Pons (tissue), 1 donor: Measurements from ENCODE around the gene MRPS34.

ENCODE experiments used
- DNase-seq: peaks from one replicate; pipeline ENCODE4 v3.0.0-alpha.2; 2016; ENCODE audit warnings: low spot score

The MRPS34 gene

DNA sequence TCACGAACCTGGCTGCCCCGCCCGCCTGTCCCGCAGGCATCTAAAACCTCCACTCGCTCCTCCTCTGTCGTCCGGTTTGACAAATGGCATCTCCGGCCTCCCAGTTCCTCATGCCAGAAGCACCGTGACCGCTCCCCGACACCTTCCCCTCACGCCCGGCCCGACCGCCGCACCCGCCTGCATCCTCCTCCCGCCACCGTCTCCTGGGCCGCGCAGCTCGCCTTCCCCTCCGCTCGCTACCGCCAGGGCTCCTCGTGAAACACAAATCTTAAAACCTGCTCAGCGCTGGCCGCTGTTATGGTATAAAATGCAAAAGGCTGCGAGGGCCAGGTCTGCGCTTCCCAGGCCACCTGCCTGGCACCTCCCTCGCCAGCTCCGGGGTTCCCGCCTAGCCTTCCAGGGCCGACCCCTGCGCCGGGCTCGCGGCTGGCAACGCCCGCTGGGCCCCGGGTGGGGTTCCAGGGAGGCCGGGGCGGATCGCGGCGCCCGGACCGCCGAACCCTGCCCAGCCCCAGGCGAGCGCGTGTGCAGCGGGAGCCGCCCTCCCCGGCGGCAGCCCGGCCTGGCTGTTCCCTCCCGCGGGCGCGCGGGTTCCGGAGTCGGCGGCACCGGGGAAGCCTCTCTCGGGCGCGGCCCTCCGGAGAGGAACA is 8.9 kb upstream of the MRPS34 start:
- DNase-seq = no peak

DNA sequence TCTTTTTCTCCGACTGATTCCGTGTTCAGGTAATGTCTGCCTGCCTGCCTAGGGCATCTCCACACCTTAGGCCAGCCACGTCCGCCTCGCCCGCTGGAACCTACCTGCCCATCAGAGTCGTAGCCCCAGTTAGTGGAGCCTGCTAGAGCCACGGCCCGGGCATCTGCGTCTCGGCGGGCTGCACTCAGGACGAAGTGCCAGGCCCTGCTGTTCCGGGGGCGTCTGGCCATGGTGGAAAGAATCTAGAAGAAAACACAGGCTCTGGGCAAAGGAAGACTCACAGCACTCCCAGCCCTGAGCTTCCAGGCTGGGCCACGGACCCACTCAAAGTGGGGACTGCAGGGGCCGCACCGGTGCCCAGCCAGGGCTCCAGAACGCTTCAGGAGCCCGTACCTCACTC is 8.3 kb upstream of the MRPS34 start:
- DNase-seq = no peak

DNA sequence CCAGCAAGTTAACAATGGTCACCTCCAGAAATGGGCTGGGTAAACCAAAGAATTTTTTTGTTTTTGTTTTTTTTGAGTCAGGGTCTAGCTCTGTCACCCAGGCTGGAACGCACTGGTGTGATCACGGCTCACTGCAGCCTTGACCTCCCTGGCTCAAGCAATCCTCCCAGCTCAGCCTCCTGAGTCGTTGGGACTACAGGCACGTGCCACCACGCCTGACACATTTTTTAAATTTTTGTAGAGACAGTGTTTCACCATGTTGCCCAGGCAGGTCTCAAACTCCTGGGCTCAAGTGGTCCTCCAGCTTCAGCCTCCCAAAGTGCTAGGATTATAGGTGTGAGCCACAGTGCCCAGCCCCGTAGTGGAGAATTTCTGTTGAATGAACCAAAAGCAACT is 7.7 kb upstream of the MRPS34 start:
- DNase-seq = no peak

DNA sequence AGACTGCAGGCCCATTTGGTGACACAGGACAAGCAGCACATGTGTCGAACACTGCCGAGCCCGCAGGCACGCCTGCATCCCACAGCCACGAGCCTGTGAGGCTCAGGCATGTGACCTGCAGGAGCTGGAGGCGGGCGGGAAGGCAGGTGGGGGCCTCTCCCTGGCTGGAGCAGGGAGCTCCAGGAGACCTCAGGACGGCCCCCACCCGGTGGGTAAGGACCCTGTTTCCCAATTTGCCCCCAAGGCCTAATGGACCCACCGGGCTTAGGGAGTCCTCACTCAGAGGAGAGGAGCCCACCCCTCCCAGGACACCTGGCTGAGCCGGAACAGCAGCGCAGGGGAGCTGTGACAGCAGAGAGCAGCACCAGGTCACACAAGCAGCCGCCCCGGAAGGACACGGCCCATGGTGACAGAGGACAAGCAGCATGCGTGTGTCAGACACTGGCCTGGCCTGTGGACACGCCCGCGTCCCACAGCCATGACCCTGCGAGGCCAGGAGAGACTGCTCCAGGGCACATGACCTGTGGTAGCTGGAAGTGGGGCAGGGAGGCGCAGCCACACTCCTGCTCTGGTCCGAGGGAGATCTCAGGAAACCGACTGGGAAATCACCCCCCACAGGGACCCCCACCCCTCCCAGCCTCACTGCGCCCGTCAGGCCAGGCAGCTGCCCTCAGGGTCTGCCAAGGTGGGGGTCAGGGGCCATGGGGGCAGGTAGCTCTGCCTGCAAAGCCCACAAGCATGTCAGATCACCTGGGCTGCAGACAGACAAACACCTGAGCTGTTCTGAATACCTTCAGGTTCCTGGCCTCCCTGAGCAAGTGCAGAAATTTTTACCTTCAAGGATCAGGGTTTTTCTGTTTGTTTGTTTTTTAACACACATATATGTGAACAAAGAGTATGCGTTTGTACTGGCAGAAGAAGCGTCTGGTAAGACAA is 7.1 kb upstream of the MRPS34 start:
- DNase-seq = no peak

DNA sequence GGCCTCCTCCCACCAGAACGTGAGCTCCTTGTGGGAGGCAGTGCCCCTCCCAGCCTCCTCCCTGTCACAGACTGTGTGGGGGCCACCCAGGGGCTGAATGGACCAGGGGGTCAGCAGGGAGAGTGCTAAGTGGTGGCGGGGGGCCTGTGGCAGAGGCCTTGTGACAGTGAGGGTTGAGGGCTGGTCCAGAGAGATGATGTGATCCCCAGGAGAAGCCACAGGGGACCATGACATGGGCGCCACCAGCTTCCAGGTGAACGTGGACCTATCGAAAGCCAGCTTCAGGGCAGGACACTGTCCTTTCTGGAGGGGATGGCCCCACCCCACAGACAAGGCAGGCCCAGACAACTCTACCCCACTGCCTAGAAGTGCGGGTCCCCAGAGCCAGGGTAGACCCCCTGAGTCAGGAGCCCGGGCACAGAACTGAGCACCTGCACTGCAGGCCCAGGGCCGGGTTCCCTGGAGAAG is 6.3 kb upstream of the MRPS34 start:
- DNase-seq = no peak

DNA sequence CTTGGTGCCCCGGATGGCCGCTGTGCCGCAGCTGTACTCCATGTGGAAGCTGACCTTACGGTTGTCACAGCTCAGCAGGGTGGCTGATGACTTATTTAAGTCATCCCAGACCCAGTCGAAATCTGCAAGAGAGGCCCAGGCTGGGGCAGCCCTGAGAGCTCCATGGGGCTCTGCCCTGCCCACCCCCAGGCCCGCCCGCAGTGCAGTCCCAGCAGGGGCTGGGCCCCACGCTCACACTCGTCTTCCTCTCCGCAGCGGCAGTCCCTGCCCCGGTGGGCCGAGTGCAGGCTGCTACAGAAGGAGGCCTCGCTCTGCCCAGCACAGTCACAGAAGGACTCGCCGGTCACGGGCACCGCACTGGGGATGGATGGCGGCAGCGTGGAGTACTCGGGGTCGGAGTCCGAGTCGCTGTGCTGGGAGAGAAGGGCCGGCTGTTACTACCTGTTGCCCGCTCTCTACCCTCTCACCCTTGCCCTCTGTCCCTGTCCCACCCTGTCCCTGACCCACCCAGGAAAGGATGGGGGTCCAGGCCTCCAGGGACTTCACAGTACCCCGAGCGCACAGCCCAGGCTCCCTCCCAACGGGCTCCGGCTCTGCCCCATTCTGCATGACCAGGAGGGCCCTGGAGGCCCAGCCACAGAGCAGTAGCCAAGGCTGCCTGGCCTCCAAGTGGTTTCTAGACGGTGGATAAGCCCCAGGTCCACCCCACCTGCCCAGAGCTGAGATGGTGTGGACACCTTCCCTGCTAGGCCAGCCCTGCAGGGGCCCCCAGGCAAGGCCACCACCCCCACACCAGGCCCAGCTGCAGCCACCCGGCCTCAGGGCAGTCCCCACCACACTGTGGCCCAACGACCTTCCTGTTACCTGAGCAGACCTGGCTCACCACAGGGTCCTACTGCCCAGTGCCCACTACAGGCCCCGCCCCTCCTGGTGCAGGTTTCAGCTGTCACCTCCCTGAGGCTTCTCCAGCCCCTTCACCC is 5.6 kb upstream of the MRPS34 start:
- DNase-seq = no peak

DNA sequence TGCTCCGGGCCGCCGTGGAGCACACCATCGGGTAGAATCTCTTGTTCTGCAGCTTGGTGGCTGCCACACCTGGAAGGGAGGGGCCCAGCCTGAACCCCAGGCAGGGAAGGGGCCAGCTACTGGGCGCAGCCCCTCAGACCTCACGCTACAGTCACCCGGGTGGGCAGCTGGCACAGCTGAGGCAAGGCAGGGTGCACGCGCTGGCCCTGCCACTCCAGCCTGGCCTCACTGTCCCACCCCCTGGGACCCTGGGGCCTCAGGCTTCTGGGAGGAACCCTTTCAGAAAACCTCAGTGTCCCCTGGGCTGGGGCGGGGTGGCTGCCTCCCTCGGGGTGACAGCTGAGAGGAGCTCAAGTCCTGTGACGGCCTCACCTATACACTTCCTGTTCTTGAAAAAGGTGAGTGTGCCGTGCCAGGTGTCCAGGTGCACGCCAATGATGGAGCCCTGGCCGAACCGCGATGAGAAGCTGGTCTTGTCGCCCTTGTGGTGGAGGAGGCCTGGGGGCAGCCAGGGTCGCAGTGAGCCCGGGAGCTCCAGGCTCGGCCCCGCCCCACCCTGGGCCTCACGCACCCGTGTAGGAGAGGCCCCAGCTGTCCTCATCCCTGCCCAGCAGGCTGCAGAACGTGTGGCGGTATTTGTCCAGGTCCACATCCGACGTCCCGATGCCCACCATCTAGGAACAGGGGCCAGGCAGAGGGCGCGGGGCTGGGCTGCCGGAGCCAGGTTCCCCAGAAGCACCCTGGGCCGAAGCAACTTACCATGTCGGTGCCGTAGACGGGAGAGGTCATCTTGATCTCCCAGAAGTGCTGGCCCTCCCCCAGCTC is 4.7 kb upstream of the MRPS34 start:
- DNase-seq = no peak

DNA sequence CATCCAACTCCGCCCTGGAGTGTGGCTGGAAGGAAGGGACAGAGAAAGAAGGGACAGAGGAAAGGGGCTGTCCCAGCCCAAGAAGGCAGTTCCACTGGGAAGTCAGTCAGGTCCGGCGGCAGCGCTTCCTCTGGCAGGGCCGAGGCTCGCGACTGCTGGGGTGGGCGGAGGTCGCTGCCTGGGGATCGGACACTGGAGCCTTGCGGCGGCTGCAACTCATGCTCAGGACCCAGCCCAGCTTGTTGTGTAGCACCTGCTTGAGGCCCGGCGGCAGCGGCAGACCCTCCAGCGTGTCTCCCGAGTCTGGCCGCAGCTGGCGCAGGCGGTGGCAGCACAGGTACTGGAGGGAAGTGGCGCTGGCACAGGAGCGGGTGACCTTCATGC is 4.0 kb upstream of the MRPS34 start:
- DNase-seq = no peak

DNA sequence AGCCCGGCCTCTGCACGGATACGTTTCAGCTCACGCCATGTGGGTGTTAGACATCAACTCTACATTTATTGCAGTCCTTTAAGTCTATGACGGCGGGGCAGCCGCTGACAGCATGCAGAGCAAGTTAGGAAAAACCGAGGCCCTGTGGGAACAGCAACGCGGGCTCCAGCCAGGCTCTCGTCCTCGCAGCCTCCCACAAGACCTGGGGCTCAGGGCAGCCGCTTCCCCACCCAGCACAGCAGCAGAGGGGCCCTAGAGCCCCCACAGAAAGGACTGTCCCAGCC is 3.7 kb upstream of the MRPS34 start:
- DNase-seq = no peak

DNA sequence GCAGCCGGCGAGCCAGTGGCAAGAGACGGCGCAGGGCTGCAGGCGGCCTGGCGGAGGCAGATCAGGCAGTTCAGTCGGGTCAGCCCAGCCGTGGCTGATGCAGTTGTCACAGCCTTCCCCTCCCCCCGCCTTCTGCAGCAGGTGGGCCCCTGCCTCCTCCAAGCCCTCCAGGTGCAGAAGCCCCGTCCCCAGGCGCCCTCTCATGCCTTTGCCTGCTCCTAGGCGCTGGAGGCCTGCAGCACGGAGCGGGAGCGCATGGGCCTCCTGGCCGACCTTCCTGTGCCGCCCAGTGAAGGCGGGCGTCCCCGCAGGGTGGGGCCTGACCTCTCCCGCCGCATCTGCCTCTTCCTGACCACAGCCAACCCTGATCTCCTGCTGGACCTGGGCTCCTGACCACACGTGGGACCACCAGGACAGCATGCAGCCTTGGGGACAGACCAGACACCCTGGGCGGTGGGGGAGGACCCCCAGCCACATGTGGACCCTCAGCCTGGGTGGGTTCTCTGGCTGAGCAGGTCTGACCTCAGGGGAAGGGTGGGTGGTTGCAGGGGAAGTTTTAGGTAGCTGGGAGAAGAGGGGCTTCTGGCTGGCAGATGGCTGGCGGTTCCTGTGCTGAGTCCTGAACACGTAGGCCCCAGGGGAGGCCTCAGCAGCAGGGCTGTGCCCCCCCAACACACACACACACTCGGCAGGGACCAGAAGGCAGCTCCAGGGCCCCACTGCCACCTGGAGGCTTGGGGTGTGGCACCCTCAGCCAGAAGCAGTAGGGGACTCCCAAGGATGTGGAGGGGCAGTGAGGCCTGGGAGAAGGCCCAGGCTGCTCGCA is 3.1 kb upstream of the MRPS34 start:
- DNase-seq = no peak

DNA sequence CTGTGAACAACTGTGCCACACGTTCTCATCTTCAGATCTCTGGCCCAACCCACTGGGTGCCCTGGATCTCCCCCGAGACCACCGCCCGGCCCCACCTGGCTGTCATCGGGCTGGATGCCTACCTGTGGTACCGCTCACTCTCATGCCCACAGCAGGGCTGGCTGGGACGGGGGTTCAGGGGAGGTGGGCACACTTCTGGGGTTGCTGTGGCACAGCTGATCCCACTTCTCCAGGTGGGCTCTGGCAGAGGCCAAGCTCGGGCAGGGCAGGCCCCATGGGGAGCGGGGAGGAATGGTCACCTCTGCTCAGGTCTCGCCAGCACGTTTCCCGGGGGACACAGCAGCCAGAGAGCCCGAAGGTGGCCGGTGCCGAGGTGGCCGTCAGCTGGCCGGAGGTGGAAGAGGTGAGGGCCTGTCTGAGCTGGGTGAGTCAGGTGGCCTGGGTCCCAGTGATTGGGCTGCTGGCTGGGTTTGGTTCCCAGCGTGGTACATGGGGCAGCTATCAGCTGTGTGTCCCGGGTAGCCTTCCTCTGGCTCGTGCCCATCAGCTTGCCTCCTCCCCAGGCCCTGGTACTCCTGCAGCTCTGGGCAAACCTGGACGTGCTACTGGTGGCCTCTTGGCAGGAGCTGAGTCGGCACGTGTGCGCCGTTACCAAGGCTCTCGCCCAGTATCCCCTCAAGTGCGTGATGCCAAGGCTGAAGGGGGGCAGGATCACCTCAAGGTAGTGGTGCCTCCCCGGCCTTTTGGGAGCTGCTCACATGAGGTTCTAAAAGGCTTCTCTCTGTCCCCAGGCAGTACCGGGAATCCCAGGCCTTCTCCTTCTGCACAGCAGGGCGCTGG is 2.3 kb upstream of the MRPS34 start:
- DNase-seq = no peak

DNA sequence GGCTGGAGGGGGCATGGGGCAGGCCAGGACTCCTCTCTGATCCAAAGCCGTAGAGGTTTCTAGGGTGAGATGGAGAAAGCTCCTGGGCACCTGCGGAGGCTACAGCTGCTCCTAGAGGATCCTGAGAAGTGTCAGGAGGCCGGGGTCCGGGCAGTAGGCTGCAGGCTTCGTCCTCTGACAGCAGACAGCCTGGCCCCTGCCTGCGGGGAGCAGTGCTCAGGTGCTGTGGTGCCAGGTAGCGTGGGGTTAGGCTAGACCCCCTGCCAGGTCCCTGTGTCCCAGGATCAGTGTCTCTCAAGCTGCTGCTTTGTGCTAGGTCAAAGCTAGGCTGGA is 1.5 kb upstream of the MRPS34 start:
- no peak for DNase-seq

DNA sequence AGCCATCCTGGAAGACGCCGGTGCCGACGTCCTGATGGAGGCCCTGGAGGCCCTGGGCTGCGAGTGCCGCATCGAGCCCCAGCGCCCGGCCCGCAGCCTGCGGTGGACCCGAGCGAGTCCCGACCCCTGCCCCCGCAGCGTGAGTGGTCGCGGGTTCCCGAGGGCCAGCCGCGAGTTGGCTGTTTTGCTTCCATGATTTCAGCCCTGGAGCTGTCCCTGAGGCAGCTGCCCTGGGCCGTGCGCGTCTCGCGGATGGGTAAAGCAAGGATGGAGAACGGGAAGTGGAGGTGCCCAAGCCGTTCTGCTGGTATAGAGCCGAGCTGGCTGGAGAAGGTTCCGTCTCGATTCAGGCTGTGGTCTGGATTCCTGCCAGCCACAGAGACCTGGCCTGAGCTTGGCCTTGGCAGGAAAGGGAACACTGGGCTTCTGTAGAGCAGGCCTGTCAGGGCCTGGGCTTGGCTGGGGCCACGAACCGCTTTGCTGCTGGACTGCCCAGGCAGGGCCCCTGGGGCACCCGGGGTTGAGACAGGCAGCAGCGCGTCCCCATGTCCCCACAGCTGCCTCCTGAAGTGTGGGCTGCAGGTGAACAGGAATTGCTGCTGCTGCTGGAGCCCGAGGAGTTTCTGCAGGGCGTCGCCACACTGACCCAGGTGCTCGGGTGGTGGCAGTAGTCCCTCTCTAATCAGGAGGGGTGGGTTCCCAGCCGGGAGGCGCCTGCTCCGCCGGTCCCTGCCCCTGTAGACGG is 941 bp upstream of the MRPS34 start:
- no peak for DNase-seq

DNA sequence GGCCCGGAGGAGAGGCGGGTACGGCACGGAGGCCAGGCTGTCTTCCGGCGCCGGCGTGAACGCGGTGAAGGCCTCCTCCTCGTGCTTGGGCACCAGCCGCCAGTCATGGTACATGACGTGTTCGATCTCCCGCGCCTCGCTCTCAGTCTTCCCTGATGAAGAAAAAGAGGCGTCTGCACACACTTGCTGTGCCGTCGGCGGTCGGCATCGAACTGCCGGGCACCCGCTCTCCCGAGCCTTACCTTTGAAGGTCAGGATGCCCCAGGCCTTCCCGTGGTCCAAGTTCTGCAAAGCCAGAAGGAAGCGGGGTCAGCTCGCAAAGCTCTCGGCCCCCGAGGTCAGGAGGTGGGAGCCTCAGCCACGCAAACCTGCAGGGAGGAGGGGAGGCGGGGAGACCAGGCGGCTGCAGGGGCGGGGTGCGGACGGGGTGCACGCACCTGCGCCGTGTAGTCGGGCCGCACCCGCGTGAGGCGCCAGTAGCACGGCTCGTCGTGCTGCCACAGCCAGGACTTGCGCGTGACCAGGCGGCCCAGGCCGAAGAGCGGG is 499 bp downstream of the MRPS34 start, which contains the start of gene EME2:
Gene EME2 (plus strand): TSS at position 449 of the 546 bp plus-strand sequence. CDS start 418 bp downstream, outside the sequence.
- no peak for DNase-seq

DNA sequence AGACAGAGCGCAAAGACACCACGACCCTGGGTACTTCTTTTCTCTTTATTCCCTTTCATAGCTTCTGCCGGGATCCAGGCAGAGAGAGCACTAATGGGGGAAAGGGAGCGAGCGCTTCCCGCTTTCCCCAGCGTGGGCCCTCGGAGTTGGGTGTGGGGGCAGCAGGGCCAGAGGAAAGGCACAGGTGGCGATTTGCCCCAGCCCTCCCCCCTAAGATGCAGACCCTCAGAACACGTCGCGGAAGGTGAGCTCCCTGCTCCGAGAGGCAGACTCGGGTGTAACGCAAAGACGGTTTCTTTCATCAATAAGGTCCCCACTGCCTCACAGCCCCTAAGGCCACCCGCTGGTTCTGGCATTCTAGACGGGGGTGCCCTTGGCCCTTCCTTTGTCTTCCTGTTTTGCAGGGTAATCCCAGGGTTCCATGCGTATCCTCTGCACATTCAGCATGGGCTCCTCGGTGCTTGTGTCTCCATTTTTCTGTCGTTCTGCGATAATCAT is 1.0 kb downstream of the MRPS34 start:
- no peak for DNase-seq

DNA sequence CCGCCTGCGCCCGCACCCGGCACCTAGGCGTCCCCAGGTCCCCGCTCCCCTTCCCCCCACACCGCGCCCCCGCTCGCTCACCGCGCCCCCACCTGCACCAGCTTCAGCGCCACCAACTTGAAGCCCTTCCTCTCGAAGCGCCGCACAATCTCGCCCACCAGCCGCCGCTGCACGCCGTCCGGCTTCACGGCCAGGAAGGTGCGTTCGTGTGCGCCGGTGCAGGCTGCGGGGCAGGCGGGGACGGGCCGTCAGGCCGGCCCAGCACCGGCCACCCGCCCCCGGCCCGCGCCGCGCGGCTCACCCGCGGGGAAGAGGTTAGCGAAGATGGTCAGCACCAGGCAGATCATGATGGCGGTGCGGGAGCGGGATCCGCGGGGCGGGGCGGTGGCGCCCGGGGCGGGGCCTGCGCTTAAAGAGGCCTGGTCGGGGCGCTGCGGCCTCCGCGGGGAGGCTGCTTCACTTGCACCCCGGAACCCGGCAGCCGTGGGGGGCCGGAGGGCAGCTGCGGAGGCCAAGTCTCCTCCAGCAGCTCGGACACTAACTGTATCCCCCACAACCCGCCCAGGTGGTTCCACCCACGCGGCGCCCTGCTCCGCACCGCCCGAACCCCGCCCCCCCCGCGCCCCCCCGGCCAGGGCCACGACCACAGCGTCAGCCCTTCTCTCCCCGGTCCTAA is 1.6 kb downstream of the MRPS34 start, which contains the start of gene NME3:
Gene NME3 (minus strand): TSS at position 356 of the 676 bp plus-strand sequence. CDS start 9 bp downstream, at position 347.
- peak; percentile 43 for DNase-seq

DNA sequence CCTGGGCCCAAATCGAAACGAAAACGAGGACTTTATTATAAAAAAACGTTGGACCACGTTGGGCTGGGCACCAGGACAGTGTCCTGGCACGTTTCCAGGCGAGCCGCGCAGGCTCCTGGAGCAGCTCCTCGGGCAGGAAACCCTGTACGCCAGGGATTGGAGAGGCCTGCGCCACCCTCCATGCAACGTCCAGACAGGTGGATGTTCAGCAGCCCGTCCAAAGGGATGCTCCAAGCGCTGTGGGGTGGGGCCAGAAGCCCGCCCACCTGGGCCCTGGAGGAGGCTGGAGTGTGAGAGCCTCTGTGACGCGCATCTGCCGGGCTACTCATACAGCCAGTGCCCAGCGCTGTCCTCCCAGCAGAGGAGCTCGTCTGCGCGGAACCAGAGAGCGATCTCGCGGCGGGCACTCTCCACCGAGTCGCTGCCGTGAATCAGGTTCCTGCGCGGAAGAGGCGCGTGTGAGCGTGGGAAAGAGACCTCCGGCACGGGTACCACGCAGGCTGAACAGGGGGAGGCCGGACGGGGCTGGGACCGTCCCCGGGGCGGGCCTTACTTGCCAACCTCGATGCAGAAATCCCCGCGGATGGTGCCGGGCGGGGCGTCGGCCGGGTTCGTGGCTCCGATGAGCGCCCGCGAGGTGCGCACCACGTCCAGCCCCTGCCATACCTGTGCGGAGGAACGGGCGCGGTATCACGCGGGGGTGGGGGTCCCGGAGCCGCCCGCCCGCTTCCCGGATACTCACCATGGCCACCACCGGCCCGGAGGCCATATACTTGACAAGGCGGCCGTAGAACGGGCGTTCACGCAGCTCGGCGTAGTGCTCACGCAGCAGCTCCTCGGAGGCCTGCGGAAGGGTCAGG is 2.4 kb downstream of the MRPS34 start:
- DNase-seq = peak; percentile 37
